Activated CD4-positive, alpha-beta T cell treated with anti-CD3 and anti-CD28 coated beads for 36 hours (primary cell): ENCODE data around the gene SLC17A4. TPM values are rescaled to one million over a fixed set of nuclear protein-coding genes. Genes with fewer than 3 reads are reported as not detected.
A peak's percentile ranks its signal among the peaks of the same experiment; 100 is the strongest.
"Not testable (repeated sequence)": the region's sequence is repeated elsewhere in the genome, so short reads cannot be mapped to it uniquely, and the experiment has no call there.

Source experiments
- ATAC-seq: fragments of 200-7000 bp; cut with Tn5 transposase; one replicate; pipeline ENCODE4 v1.10.0; 2021; ENCODE audit warnings: mild to moderate bottlenecking, moderate library complexity
- CTCF ChIA-PET: fragments of 350-600 bp; sonication (Branson Sonifier 250); formaldehyde crosslinking; loops from one replicate; lab custom pipeline; 2021; ENCODE audit warnings: antibody characterized with exemption; lab: Charles Lee
- POLR2A ChIA-PET: fragments of 350-600 bp; sonication (Branson Sonifier 250); formaldehyde crosslinking; loops from one replicate; lab custom pipeline; 2021; ENCODE audit warnings: antibody characterized with exemption, inconsistent platforms; lab: Charles Lee
- DNase-seq: peaks from one replicate; pipeline ENCODE4 v3.0.0-alpha.2; 2020
- H3K27ac Mint-ChIP-seq: one replicate; pipeline ENCODE4 v1.8.0; 2021; ENCODE audit warnings: mixed read lengths
- H3K27me3 Mint-ChIP-seq: one replicate; pipeline ENCODE4 v1.8.0; 2021; ENCODE audit warnings: mixed read lengths
- H3K36me3 Mint-ChIP-seq: one replicate; pipeline ENCODE4 v1.8.0; 2021; ENCODE audit warnings: low read depth, mixed read lengths
- H3K4me1 Mint-ChIP-seq: one replicate; pipeline ENCODE4 v1.8.0; 2021; ENCODE audit warnings: mixed read lengths
- H3K4me3 Mint-ChIP-seq: one replicate; pipeline ENCODE4 v1.8.0; 2021; ENCODE audit warnings: mild to moderate bottlenecking, moderate library complexity, mixed read lengths
- H3K9me3 Mint-ChIP-seq: one replicate; pipeline ENCODE4 v1.8.0; 2021; ENCODE audit warnings: low read depth, mixed read lengths
- intact Hi-C, 2 experiments: fragments of 100-400 bp; cut with DNase I in 1 of 2; cut with micrococcal nuclease in 1 of 2; formaldehyde crosslinking; loops; one replicate each; pipeline versions ENCODE4 v1.14.2 to v1.15.1; 2022 to 2024; cut with DNase I, micrococcal nuclease
- total RNA-seq, 2 experiments: library from RNA; stranded (reverse); gene quantifications; one replicate each; pipeline ENCODE4 v1.2.3, GENCODE V29; 2021

SLC17A4 gene
- total RNA-seq, 2 experiments from 2014 or later: not detected

- H3K36me3 Mint-ChIP-seq: no peaks in the 10 kb centered on the region
- H3K4me1 Mint-ChIP-seq: no peaks in the 10 kb centered on the region
- H3K9me3 Mint-ChIP-seq: no peaks in the 10 kb centered on the region
- no peak overlapping the region for H3K27ac Mint-ChIP-seq
- peaks cover 45% of the 10 kb centered on the region for H3K27me3 Mint-ChIP-seq
- DNase-seq: no peak
- no peak for ATAC-seq
- ChIA-PET POLR2A (no interaction called here), CTCF (interaction anchor here (1.5 kb wide), 1 partner anchor 11 kb away, joined by 8 read pairs; no protein-coding TSS in a partner anchor)
- intact Hi-C loops: no loop called here
- no peak overlapping the region for H3K4me3 Mint-ChIP-seq
Observed at GRCh38 chr6:25730907-25731306, 23.6 kb upstream of the SLC17A4 start.

GRCh38 chr6:25731721-25732120, 22.8 kb upstream of the SLC17A4 start:
- Mint-ChIP-seq H3K36me3 (no peaks in the 10 kb centered on the region), H3K27me3 (peaks cover 46% of the 10 kb centered on the region), H3K4me3 (no peak overlapping the region), H3K9me3 (peaks cover 1% of the 10 kb centered on the region), H3K4me1 (no peaks in the 10 kb centered on the region), H3K27ac (no peak overlapping the region)
- no peak for ATAC-seq
- no peak for DNase-seq
- POLR2A ChIA-PET: no interaction called here
- intact Hi-C loops: no loop called here
- CTCF ChIA-PET: interaction anchor here (0.6 to 1.5 kb wide), 4 partner anchors 12 to 175 kb away, joined by 3 to 8 read pairs (median 3); no protein-coding TSS in a partner anchor

- ChIA-PET POLR2A (interaction anchor here (0.6 kb wide), 1 partner anchor 32 kb away, joined by 7 read pairs; no protein-coding TSS in a partner anchor), CTCF (interaction anchor here (1.0 to 1.1 kb wide), 4 partner anchors 13 to 467 kb away, joined by 3 to 6 read pairs (median 4); no protein-coding TSS in a partner anchor)
- no peaks in the 10 kb centered on the region for H3K4me1 Mint-ChIP-seq
- no peak overlapping the region for H3K4me3 Mint-ChIP-seq
- ATAC-seq (no peak), DNase-seq (peak; percentile 18)
- peaks cover 6% of the 10 kb centered on the region for H3K9me3 Mint-ChIP-seq
- H3K27ac Mint-ChIP-seq: no peak overlapping the region
- H3K36me3 Mint-ChIP-seq: no peaks in the 10 kb centered on the region
- peaks cover 49% of the 10 kb centered on the region for H3K27me3 Mint-ChIP-seq
- intact Hi-C loops: no loop called here
Observed at GRCh38 chr6:25732468-25733198, 21.9 kb upstream of the SLC17A4 start.

GRCh38 chr6:25735261-25735660, 19.3 kb upstream of the SLC17A4 start:
- POLR2A ChIA-PET: no interaction called here
- intact Hi-C loops: no loop called here
- Mint-ChIP-seq H3K36me3 (no peaks in the 10 kb centered on the region), H3K9me3 (peaks cover 6% of the 10 kb centered on the region), H3K4me1 (no peaks in the 10 kb centered on the region), H3K27ac (no peak overlapping the region), H3K4me3 (no peak overlapping the region), H3K27me3 (peaks cover 47% of the 10 kb centered on the region)
- CTCF ChIA-PET: interaction anchor here (0.6 to 2.0 kb wide), 2 partner anchors 15 to 33 kb away, joined by 3 to 5 read pairs; no protein-coding TSS in a partner anchor
- DNase-seq: no peak
- ATAC-seq: no peak

- DNase-seq (no peak), ATAC-seq (peak; percentile 39)
- Mint-ChIP-seq H3K27me3 (peaks cover 10% of the 10 kb centered on the region), H3K27ac (no peak overlapping the region), H3K9me3 (no peaks in the 10 kb centered on the region), H3K36me3 (no peaks in the 10 kb centered on the region), H3K4me1 (no peaks in the 10 kb centered on the region), H3K4me3 (no peak overlapping the region)
- POLR2A ChIA-PET: interaction anchor here (0.7 kb wide), 1 partner anchor 707 kb away, joined by 3 read pairs; no protein-coding TSS in a partner anchor
- intact Hi-C loops: no loop called here
- CTCF ChIA-PET: interaction anchor here (1.2 kb wide), 1 partner anchor 11 kb away, joined by 3 read pairs; the partner anchor contains the start of gene SLC17A4
Observed at GRCh38 chr6:25743868-25744267, 10.7 kb upstream of the SLC17A4 start.

GRCh38 chr6:25745836-25746235, 8.7 kb upstream of the SLC17A4 start:
- Mint-ChIP-seq H3K4me1 (no peaks in the 10 kb centered on the region), H3K36me3 (no peaks in the 10 kb centered on the region), H3K27ac (no peak overlapping the region), H3K27me3 (peaks cover 3% of the 10 kb centered on the region), H3K9me3 (no peaks in the 10 kb centered on the region), H3K4me3 (no peak overlapping the region)
- ATAC-seq: no peak
- DNase-seq: no peak
- POLR2A ChIA-PET: no interaction called here
- CTCF ChIA-PET: interaction anchor here (0.8 to 2.2 kb wide), 2 partner anchors 12 to 26 kb away, joined by 3 to 7 read pairs; no protein-coding TSS in a partner anchor
- intact Hi-C loops: no loop called here

GRCh38 chr6:25746968-25747367, 7.6 kb upstream of the SLC17A4 start:
- Mint-ChIP-seq H3K27ac (no peak overlapping the region), H3K4me1 (no peaks in the 10 kb centered on the region), H3K27me3 (peaks cover 2% of the 10 kb centered on the region), H3K4me3 (no peak overlapping the region), H3K36me3 (no peaks in the 10 kb centered on the region), H3K9me3 (no peaks in the 10 kb centered on the region)
- ChIA-PET CTCF (interaction anchor here (0.7 to 2.2 kb wide), 3 partner anchors 27 to 257 kb away, joined by 3 to 7 read pairs (median 3); no protein-coding TSS in a partner anchor), POLR2A (no interaction called here)
- ATAC-seq (no peak), DNase-seq (no peak)
- intact Hi-C loops: no loop called here

GRCh38 chr6:25747477-25747876, 7.1 kb upstream of the SLC17A4 start:
- CTCF ChIA-PET: interaction anchor here (0.7 to 2.2 kb wide), 2 partner anchors 28 to 254 kb away, joined by 3 to 7 read pairs; no protein-coding TSS in a partner anchor
- POLR2A ChIA-PET: no interaction called here
- DNase-seq: no peak
- no peak overlapping the region for H3K4me3 Mint-ChIP-seq
- H3K27ac Mint-ChIP-seq: no peak overlapping the region
- peaks cover 2% of the 10 kb centered on the region for H3K27me3 Mint-ChIP-seq
- H3K9me3 Mint-ChIP-seq: no peaks in the 10 kb centered on the region
- H3K4me1 Mint-ChIP-seq: no peaks in the 10 kb centered on the region
- intact Hi-C loops: no loop called here
- no peak for ATAC-seq
- H3K36me3 Mint-ChIP-seq: no peaks in the 10 kb centered on the region

GRCh38 chr6:25748049-25748448, 6.5 kb upstream of the SLC17A4 start:
- H3K9me3 Mint-ChIP-seq: no peaks in the 10 kb centered on the region
- DNase-seq (no peak), ATAC-seq (no peak)
- H3K4me1 Mint-ChIP-seq: no peaks in the 10 kb centered on the region
- CTCF ChIA-PET: no interaction called here
- H3K27ac Mint-ChIP-seq: no peak overlapping the region
- intact Hi-C loops: no loop called here
- peaks cover 2% of the 10 kb centered on the region for H3K27me3 Mint-ChIP-seq
- no peak overlapping the region for H3K4me3 Mint-ChIP-seq
- no peaks in the 10 kb centered on the region for H3K36me3 Mint-ChIP-seq
- POLR2A ChIA-PET: no interaction called here

- H3K9me3 Mint-ChIP-seq, H3K36me3 Mint-ChIP-seq, H3K27ac Mint-ChIP-seq, DNase-seq, POLR2A ChIA-PET, intact Hi-C loops, H3K4me1 Mint-ChIP-seq, ATAC-seq, H3K27me3 Mint-ChIP-seq, H3K4me3 Mint-ChIP-seq: not testable (repeated sequence)
- CTCF ChIA-PET: interaction anchor here (1.2 kb wide), 1 partner anchor 9 kb away, joined by 3 read pairs; no protein-coding TSS in a partner anchor
Observed at GRCh38 chr6:25748601-25749517, 5.7 kb upstream of the SLC17A4 start.

GRCh38 chr6:25749837-25750236, 4.7 kb upstream of the SLC17A4 start:
- DNase-seq (no peak), ATAC-seq (no peak)
- Mint-ChIP-seq H3K4me1 (no peaks in the 10 kb centered on the region), H3K27ac (no peak overlapping the region), H3K9me3 (no peaks in the 10 kb centered on the region), H3K4me3 (no peak overlapping the region), H3K36me3 (no peaks in the 10 kb centered on the region), H3K27me3 (peaks cover 5% of the 10 kb centered on the region)
- CTCF ChIA-PET: interaction anchor here (1.0 to 1.2 kb wide), 2 partner anchors 10 to 11 kb away, joined by 3 to 4 read pairs; no protein-coding TSS in a partner anchor
- intact Hi-C loops: no loop called here
- POLR2A ChIA-PET: no interaction called here
